HFF-Myc (cell line): ENCODE measurements around the gene IPCEF1.

Experiments
- DNase-seq: peaks from one replicate; pipeline ENCODE4 v3.0.0-alpha.2; 2011; ENCODE audit warnings: low read depth; ENCODE audit errors: extremely low read depth
- H3K4me3 ChIP-seq: replicated peaks from 2 replicates; pipeline ENCODE4 v1.5.1; 2011; ENCODE audit warnings: low read depth, mild to moderate bottlenecking, control low read depth, low read length
- CTCF ChIP-seq: IDR thresholded peaks from 2 replicates; pipeline ENCODE4 v1.5.1; 2012; ENCODE audit warnings: mild to moderate bottlenecking, low read depth, low read length, control low read depth; ENCODE audit errors: missing control alignments

Gene IPCEF1

GRCh38 chr6:154367839-154368695 is 11.5 kb upstream of the IPCEF1 start:
- no peak overlapping the region for H3K4me3 ChIP-seq
- DNase-seq: no peak
- no peak for TF ChIP-seq CTCF

DNA sequence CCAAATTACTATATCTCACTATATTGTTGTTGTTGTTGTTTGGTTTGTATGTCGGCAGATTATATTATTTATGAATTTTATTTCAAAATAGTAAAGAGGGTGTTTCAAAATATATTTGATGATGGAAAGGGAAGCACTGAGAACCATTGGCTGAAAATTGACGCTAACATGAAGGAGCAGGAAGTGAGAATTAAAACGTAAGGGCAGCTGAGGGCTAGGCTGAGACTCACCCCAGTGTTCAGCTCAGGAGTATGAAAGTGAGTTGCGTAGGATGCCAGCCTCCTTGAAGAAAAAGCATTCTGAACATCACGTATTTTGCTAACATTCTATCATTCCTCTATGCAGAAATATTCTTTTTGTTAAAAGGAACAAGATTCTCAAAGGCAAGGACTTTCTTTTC is 10.7 kb upstream of the IPCEF1 start:
- DNase-seq: no peak
- no peak for TF ChIP-seq CTCF
- no peak overlapping the region for H3K4me3 ChIP-seq

GRCh38 chr6:154363821-154364220 is 7.2 kb upstream of the IPCEF1 start:
- DNase-seq: no peak
- H3K4me3 ChIP-seq: no peak overlapping the region
- no peak for TF ChIP-seq CTCF

DNA sequence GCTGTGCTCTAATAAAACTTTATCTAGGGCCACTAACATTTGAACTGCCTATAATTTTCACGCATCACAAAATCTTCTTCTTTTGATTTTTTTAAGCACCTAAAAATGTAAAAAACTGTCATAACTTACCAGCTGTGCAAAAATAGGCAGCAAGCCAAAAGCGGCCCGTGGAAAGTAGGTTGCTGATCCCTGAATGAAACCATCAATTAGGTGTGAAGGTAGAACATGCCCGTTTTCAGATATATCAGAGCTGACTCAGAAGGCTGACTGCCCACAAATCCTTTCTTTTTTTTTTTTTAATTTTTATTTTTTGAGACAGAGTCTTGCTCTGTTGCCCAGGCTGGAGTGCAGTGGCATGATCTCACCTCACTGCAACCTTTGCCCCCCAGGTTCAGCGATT is 4.9 kb upstream of the IPCEF1 start:
- no peak overlapping the region for H3K4me3 ChIP-seq
- no peak for TF ChIP-seq CTCF

GRCh38 chr6:154360476-154360875 is 3.9 kb upstream of the IPCEF1 start:
- TF ChIP-seq CTCF: no peak
- no peak overlapping the region for H3K4me3 ChIP-seq
- no peak for DNase-seq

More for the DNA sequence above, 4.9 kb upstream of the IPCEF1 start:
- no peak for DNase-seq

DNA sequence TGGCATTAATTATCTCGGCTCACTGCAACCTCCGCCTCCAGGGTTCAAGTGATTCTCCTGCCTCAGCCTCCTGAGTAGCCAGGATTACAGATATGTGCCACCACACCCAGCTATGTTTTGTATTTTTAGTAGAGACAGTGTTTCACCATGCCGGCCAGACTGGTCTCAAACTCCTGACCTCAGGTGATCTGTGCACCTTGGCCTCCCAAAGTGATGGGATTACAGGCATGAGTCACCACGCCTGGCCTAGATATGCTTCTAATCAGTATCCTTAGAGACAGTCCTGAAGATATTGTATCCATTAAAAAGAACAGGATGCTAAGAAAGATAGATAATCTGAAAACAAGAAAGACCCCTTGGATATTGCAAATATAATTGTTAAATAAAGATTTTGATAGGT is 3.1 kb upstream of the IPCEF1 start:
- no peak for DNase-seq
- H3K4me3 ChIP-seq: no peak overlapping the region
- TF ChIP-seq CTCF: no peak

GRCh38 chr6:154359161-154359574 is 2.6 kb upstream of the IPCEF1 start:
- no peak for DNase-seq
- TF ChIP-seq CTCF: no peak
- H3K4me3 ChIP-seq: no peak overlapping the region
